Smooth muscle cell (in vitro differentiated cells): Measurements from ENCODE around the gene KDM2B. TPM values are rescaled to one million over a fixed set of nuclear protein-coding genes. Genes with fewer than 3 reads are reported as not detected.

Source experiments
- DNase-seq: peaks from one replicate; lab custom pipeline; 2025; ENCODE audit not compliant: unreplicated experiment; lab: John Stamatoyannopoulos, UW
- H2AFZ ChIP-seq: fragments of 200-600 bp; sonication (generic); 2 replicates; pipeline ENCODE4 v1.6.0; 2016; ENCODE audit warnings: antibody characterized with exemption, low read depth, mild to moderate bottlenecking
- H3F3A ChIP-seq: fragments of 200-600 bp; sonication (generic); 2 replicates; pipeline ENCODE4 v1.6.0; 2017; ENCODE audit warnings: antibody characterized with exemption, low read depth
- H3K27ac ChIP-seq: fragments of 200-600 bp; sonication (generic); 2 replicates; pipeline ENCODE4 v1.5.1; 2016; ENCODE audit warnings: low read depth, mild to moderate bottlenecking
- H3K27me3 ChIP-seq: fragments of 200-600 bp; sonication (generic); 2 replicates; pipeline ENCODE4 v1.6.1; 2016; ENCODE audit warnings: low read depth, mild to moderate bottlenecking
- H3K36me3 ChIP-seq: fragments of 200-600 bp; sonication (generic); 2 replicates; pipeline ENCODE4 v1.5.1; 2016; ENCODE audit warnings: low read depth
- H3K4me1 ChIP-seq: fragments of 200-600 bp; sonication (generic); 2 replicates; pipeline ENCODE4 v1.5.1; 2016; ENCODE audit warnings: low read depth
- H3K4me2 ChIP-seq: fragments of 200-600 bp; sonication (generic); 2 replicates; pipeline ENCODE4 v1.6.0; 2016; ENCODE audit warnings: mild to moderate bottlenecking
- H3K4me3 ChIP-seq: fragments of 200-600 bp; sonication (generic); 2 replicates; pipeline ENCODE4 v1.5.1; 2016; ENCODE audit warnings: mild to moderate bottlenecking
- H3K79me2 ChIP-seq: fragments of 200-600 bp; sonication (generic); 2 replicates; pipeline ENCODE4 v1.6.0; 2016; ENCODE audit warnings: low read depth, mild to moderate bottlenecking
- H3K9ac ChIP-seq: fragments of 200-600 bp; sonication (generic); 2 replicates; pipeline ENCODE4 v1.6.0; 2016; ENCODE audit warnings: low read depth
- H3K9me3 ChIP-seq: fragments of 200-600 bp; sonication (generic); replicated peaks from 2 replicates; pipeline ENCODE4 v1.5.1; 2016; ENCODE audit warnings: low read depth
- H4K20me1 ChIP-seq: fragments of 200-600 bp; sonication (generic); 2 replicates; pipeline ENCODE4 v1.6.0; 2016; ENCODE audit warnings: low read depth
- WGBS: methylation state at CpG from one replicate; pipeline ENCODE4 v1.1.7; 2016; ENCODE audit warnings: low lambda C conversion rate; 5-methylcytosine and 5-hydroxymethylcytosine counted together
- polyA plus RNA-seq: library from polyadenylated mRNA; unstranded; fragments of >200 nt; fragmentation: Nextera tagmentation; extraction: Ambion mirVana; gene quantifications from 2 replicates; pipeline ENCODE4 v1.2.1, GENCODE V29; 2016
- total RNA-seq: library from RNA; depleted of rRNA; stranded (reverse); fragments of >200 nt; gene quantifications from 2 replicates; pipeline ENCODE4 v1.2.3, GENCODE V29; 2014
- TF ChIP-seq, protein P1 (sequence below): fragments of 200-600 bp; sonication (generic); IDR thresholded peaks from 2 replicates; pipeline ENCODE4 v1.5.1; 2017; ENCODE audit warnings: borderline replicate concordance, mild to moderate bottlenecking, antibody characterized with exemption; ENCODE audit not compliant: insufficient read depth, poor library complexity, severe bottlenecking

Gene KDM2B
- total and polyA plus RNA-seq, 2 experiments from 2014 or later = 16.3 to 34.9 TPM

DNA sequence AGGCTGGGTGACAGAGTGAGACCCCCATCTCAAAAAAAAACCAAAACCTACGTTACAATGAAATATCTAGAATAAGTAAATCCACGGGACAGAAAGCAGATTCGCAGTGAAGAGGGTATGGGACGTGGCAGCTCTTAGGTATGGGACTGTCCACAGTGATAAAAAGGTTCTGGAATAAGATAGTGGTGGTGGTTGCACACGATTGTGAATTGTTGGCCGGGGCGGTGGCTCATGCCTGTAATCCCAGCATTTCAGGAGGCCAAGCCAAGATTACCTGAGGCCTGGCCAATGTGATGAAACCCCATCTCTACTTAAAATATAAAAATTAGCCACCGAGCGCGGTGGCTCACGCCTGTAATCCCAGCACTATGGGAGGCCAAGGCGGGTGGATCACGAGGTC, 76.3 kb downstream of the KDM2B start:
- TF ChIP-seq, protein P1, sequence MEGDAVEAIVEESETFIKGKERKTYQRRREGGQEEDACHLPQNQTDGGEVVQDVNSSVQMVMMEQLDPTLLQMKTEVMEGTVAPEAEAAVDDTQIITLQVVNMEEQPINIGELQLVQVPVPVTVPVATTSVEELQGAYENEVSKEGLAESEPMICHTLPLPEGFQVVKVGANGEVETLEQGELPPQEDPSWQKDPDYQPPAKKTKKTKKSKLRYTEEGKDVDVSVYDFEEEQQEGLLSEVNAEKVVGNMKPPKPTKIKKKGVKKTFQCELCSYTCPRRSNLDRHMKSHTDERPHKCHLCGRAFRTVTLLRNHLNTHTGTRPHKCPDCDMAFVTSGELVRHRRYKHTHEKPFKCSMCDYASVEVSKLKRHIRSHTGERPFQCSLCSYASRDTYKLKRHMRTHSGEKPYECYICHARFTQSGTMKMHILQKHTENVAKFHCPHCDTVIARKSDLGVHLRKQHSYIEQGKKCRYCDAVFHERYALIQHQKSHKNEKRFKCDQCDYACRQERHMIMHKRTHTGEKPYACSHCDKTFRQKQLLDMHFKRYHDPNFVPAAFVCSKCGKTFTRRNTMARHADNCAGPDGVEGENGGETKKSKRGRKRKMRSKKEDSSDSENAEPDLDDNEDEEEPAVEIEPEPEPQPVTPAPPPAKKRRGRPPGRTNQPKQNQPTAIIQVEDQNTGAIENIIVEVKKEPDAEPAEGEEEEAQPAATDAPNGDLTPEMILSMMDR = no peak
- Histone ChIP-seq H3K9me3 (no peaks in the 10 kb centered on the region), H3F3A (no peaks in the 10 kb centered on the region), H3K4me1 (no peaks in the 10 kb centered on the region), H3K4me2 (no peak overlapping the region), H3K36me3 (no peaks in the 10 kb centered on the region), H3K27ac (no peak overlapping the region), H3K4me3 (no peak overlapping the region), H3K9ac (no peak overlapping the region), H2AFZ (no peak overlapping the region), H3K27me3 (no peaks in the 10 kb centered on the region), H4K20me1 (no peaks in the 10 kb centered on the region), H3K79me2 (no peaks in the 10 kb centered on the region)
- no peak for DNase-seq
- WGBS = 95% methylated on average over 13 of the region's 13 CpGs

DNA sequence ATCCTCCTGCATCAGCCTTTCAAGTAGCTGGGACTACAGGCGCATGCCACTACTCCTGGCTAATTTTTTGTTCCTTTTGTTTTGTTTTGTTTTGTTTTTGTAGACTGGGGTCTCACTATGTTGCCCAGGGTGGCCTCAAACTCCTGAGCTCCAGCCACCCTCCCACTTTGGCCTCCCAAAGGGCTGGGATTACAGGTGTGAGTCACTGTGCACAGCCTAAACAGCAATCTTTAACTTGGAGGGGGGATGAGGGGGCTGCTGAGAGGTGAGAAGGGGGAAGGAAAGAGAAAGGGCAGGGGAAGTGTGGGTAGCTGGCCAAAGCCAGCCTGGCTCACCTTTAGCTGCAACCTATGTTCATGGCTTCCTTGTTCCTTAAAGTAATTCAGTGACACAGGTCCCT, 77.4 kb downstream of the KDM2B start:
- no peaks in the 10 kb centered on the region for H3K79me2 ChIP-seq
- no peaks in the 10 kb centered on the region for H3K36me3 ChIP-seq
- no peaks in the 10 kb centered on the region for H3K9me3 ChIP-seq
- 100% methylated on average over 1 of the region's 1 CpG for WGBS
- H3K4me1 ChIP-seq = no peaks in the 10 kb centered on the region
- no peak overlapping the region for H3K27ac ChIP-seq
- H3F3A ChIP-seq = no peaks in the 10 kb centered on the region
- H3K9ac ChIP-seq = no peak overlapping the region
- TF ChIP-seq, protein P1 = no peak
- H4K20me1 ChIP-seq = no peaks in the 10 kb centered on the region
- H3K4me2 ChIP-seq = no peak overlapping the region
- no peak overlapping the region for H3K4me3 ChIP-seq
- no peaks in the 10 kb centered on the region for H3K27me3 ChIP-seq
- no peak for DNase-seq
- H2AFZ ChIP-seq = no peak overlapping the region

DNA sequence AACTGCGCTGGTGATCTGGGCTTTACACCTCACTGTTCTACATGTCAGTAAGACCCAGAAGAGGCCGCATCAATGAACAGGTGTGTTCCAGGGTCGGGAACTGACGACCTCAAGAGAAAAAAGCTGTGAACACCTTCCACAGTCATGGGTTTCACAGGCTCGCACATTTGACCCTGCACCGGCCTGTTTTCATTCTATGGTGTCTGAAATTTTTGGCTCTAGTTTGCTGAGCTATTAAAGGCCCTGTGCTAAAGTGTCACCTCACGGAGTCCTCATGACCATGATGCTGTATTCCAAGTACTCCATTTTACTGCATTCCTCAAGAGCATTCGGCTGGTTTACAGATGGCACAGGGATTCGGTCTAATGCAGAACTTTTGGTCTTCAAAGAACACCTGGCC, 78.9 kb downstream of the KDM2B start:
- Histone ChIP-seq H3K36me3 (no peaks in the 10 kb centered on the region), H3K4me3 (no peak overlapping the region), H3K9ac (no peak overlapping the region), H3K27me3 (no peaks in the 10 kb centered on the region), H3K27ac (no peak overlapping the region), H3K4me1 (no peaks in the 10 kb centered on the region), H4K20me1 (no peaks in the 10 kb centered on the region), H3K4me2 (no peak overlapping the region), H3K79me2 (no peaks in the 10 kb centered on the region), H2AFZ (no peak overlapping the region), H3F3A (no peaks in the 10 kb centered on the region), H3K9me3 (no peaks in the 10 kb centered on the region)
- TF ChIP-seq, protein P1 = no peak
- 98% methylated on average over 9 of the region's 9 CpGs for whole genome bisulfite sequencing
- DNase-seq = no peak

- H3F3A ChIP-seq = no peaks in the 10 kb centered on the region
- H3K79me2 ChIP-seq = no peaks in the 10 kb centered on the region
- no peaks in the 10 kb centered on the region for H3K36me3 ChIP-seq
- H3K9me3 ChIP-seq = no peaks in the 10 kb centered on the region
- no peak overlapping the region for H2AFZ ChIP-seq
- DNase-seq = peak; percentile 51
- no peak overlapping the region for H3K27ac ChIP-seq
- 55% methylated on average over 21 of the region's 21 CpGs for WGBS
- TF ChIP-seq, protein P1 = peak; percentile 99
- no peaks in the 10 kb centered on the region for H3K4me1 ChIP-seq
- H3K4me3 ChIP-seq = no peak overlapping the region
- no peaks in the 10 kb centered on the region for H3K27me3 ChIP-seq
- no peak overlapping the region for H3K4me2 ChIP-seq
- no peaks in the 10 kb centered on the region for H4K20me1 ChIP-seq
- H3K9ac ChIP-seq = no peak overlapping the region
Observed at GRCh38 chr12:121499929-121500793, 80.7 kb downstream of the KDM2B start.
